ENCODE data around the gene DPP8. TPM values are rescaled to one million over a fixed set of nuclear protein-coding genes. Genes with fewer than 3 reads are reported as not detected.

Gene DPP8
- total RNA-seq, 2 donors from 2014 or later: 37.9 to 42.9 TPM

- peaks cover 2% of the 10 kb centered on the region for H3K4me1 Mint-ChIP-seq
- no peak overlapping the region for H3K4me3 Mint-ChIP-seq
- H3K27me3 Mint-ChIP-seq: peaks cover 47% of the 10 kb centered on the region
- H3K36me3 Mint-ChIP-seq (ENCODE audit: low read depth): peaks cover under 1% of the 10 kb centered on the region
- H3K27ac Mint-ChIP-seq: no peak overlapping the region
- DNase-seq (no peak), ATAC-seq (no peak)
- no peaks in the 10 kb centered on the region for H3K9me3 ChIP-seq (ENCODE audit: control insufficient read depth, low read length, poor library complexity, severe bottlenecking)
Observed at GRCh38 chr15:65414841-65415621, 102.5 kb downstream of the DPP8 start.

GRCh38 chr15:65413760-65414144, 103.7 kb downstream of the DPP8 start:
- ATAC-seq (no peak), DNase-seq (no peak)
- Mint-ChIP-seq H3K36me3 (ENCODE audit: low read depth) (no peaks in the 10 kb centered on the region), H3K4me3 (no peak overlapping the region), H3K27me3 (peaks cover 44% of the 10 kb centered on the region), H3K4me1 (peaks cover 2% of the 10 kb centered on the region), H3K27ac (no peak overlapping the region)
- no peaks in the 10 kb centered on the region for H3K9me3 ChIP-seq (ENCODE audit: control insufficient read depth, low read length, poor library complexity, severe bottlenecking)

GRCh38 chr15:65413051-65413759, 104.3 kb downstream of the DPP8 start:
- Mint-ChIP-seq H3K27me3 (peaks cover 39% of the 10 kb centered on the region), H3K36me3 (ENCODE audit: low read depth) (no peaks in the 10 kb centered on the region), H3K4me3 (no peak overlapping the region), H3K27ac (no peak overlapping the region), H3K4me1 (peaks cover 2% of the 10 kb centered on the region)
- H3K9me3 ChIP-seq (ENCODE audit: control insufficient read depth, low read length, poor library complexity, severe bottlenecking): no peaks in the 10 kb centered on the region
- ATAC-seq (no peak), DNase-seq (no peak)

- H3K4me1 Mint-ChIP-seq: peaks cover 2% of the 10 kb centered on the region
- no peak overlapping the region for H3K27ac Mint-ChIP-seq
Observed at GRCh38 chr15:65412556-65412955, 104.9 kb downstream of the DPP8 start.

GRCh38 chr15:65411465-65412071, 105.9 kb downstream of the DPP8 start:
- Mint-ChIP-seq H3K27ac (no peak overlapping the region), H3K36me3 (ENCODE audit: low read depth) (no peaks in the 10 kb centered on the region), H3K4me3 (no peak overlapping the region), H3K4me1 (peaks cover 2% of the 10 kb centered on the region), H3K27me3 (peaks cover 26% of the 10 kb centered on the region)
- ATAC-seq: no peak
- no peak for DNase-seq
- no peaks in the 10 kb centered on the region for H3K9me3 ChIP-seq (ENCODE audit: control insufficient read depth, low read length, poor library complexity, severe bottlenecking)

More at GRCh38 chr15:65412556-65412955, 104.9 kb downstream of the DPP8 start:
- H3K27me3 Mint-ChIP-seq: peaks cover 35% of the 10 kb centered on the region
- no peaks in the 10 kb centered on the region for H3K36me3 Mint-ChIP-seq (ENCODE audit: low read depth)
- no peak for ATAC-seq
- H3K4me3 Mint-ChIP-seq: no peak overlapping the region
- H3K9me3 ChIP-seq (ENCODE audit: control insufficient read depth, low read length, poor library complexity, severe bottlenecking): no peaks in the 10 kb centered on the region
- DNase-seq: no peak

GRCh38 chr15:65410972-65411371, 106.5 kb downstream of the DPP8 start:
- peaks cover 2% of the 10 kb centered on the region for H3K4me1 Mint-ChIP-seq
- no peaks in the 10 kb centered on the region for H3K36me3 Mint-ChIP-seq (ENCODE audit: low read depth)
- DNase-seq (no peak), ATAC-seq (no peak)
- no peaks in the 10 kb centered on the region for H3K9me3 ChIP-seq (ENCODE audit: control insufficient read depth, low read length, poor library complexity, severe bottlenecking)
- H3K4me3 Mint-ChIP-seq: no peak overlapping the region
- peaks cover 29% of the 10 kb centered on the region for H3K27me3 Mint-ChIP-seq
- no peak overlapping the region for H3K27ac Mint-ChIP-seq

GRCh38 chr15:65410036-65410435, 107.5 kb downstream of the DPP8 start:
- Mint-ChIP-seq H3K4me3 (no peak overlapping the region), H3K27me3 (peaks cover 32% of the 10 kb centered on the region), H3K4me1 (peaks cover 2% of the 10 kb centered on the region), H3K36me3 (ENCODE audit: low read depth) (no peaks in the 10 kb centered on the region), H3K27ac (no peak overlapping the region)
- DNase-seq (no peak), ATAC-seq (no peak)
- H3K9me3 ChIP-seq (ENCODE audit: control insufficient read depth, low read length, poor library complexity, severe bottlenecking): no peaks in the 10 kb centered on the region

- Mint-ChIP-seq H3K27me3 (peaks cover 40% of the 10 kb centered on the region), H3K27ac (no peak overlapping the region), H3K36me3 (ENCODE audit: low read depth) (no peaks in the 10 kb centered on the region), H3K4me1 (peaks cover 2% of the 10 kb centered on the region), H3K4me3 (no peak overlapping the region)
- DNase-seq: no peak
- ATAC-seq: no peak
- no peaks in the 10 kb centered on the region for H3K9me3 ChIP-seq (ENCODE audit: control insufficient read depth, low read length, poor library complexity, severe bottlenecking)
Observed at GRCh38 chr15:65409036-65409631, 108.4 kb downstream of the DPP8 start.

- Mint-ChIP-seq H3K4me1 (peaks cover 2% of the 10 kb centered on the region), H3K4me3 (no peak overlapping the region), H3K27ac (no peak overlapping the region), H3K36me3 (ENCODE audit: low read depth) (no peaks in the 10 kb centered on the region), H3K27me3 (peaks cover 47% of the 10 kb centered on the region)
- no peaks in the 10 kb centered on the region for H3K9me3 ChIP-seq (ENCODE audit: control insufficient read depth, low read length, poor library complexity, severe bottlenecking)
- DNase-seq: no peak
- ATAC-seq: no peak
Observed at GRCh38 chr15:65408324-65409035, 109.0 kb downstream of the DPP8 start.

GRCh38 chr15:65406424-65407000, 111.0 kb downstream of the DPP8 start:
- Mint-ChIP-seq H3K27me3 (peaks cover 45% of the 10 kb centered on the region), H3K4me1 (peaks cover 2% of the 10 kb centered on the region), H3K4me3 (no peak overlapping the region), H3K36me3 (ENCODE audit: low read depth) (no peaks in the 10 kb centered on the region), H3K27ac (no peak overlapping the region)
- ATAC-seq: no peak
- H3K9me3 ChIP-seq (ENCODE audit: control insufficient read depth, low read length, poor library complexity, severe bottlenecking): no peaks in the 10 kb centered on the region
- no peak for DNase-seq

- no peak for ATAC-seq
- Mint-ChIP-seq H3K4me3 (no peak overlapping the region), H3K27me3 (peaks cover 49% of the 10 kb centered on the region), H3K36me3 (ENCODE audit: low read depth) (no peaks in the 10 kb centered on the region), H3K27ac (no peak overlapping the region), H3K4me1 (peaks cover 2% of the 10 kb centered on the region)
- DNase-seq: no peak
- H3K9me3 ChIP-seq (ENCODE audit: control insufficient read depth, low read length, poor library complexity, severe bottlenecking): no peaks in the 10 kb centered on the region
Observed at GRCh38 chr15:65405791-65406423, 111.6 kb downstream of the DPP8 start.

GRCh38 chr15:65404186-65404872, 113.2 kb downstream of the DPP8 start:
- H3K27me3 Mint-ChIP-seq: peaks cover 52% of the 10 kb centered on the region
- no peak for ATAC-seq
- DNase-seq: no peak

More at GRCh38 chr15:65404186-65404872, 113.2 kb downstream of the DPP8 start:
- Mint-ChIP-seq H3K4me3 (no peak overlapping the region), H3K36me3 (ENCODE audit: low read depth) (no peaks in the 10 kb centered on the region), H3K27ac (no peak overlapping the region), H3K4me1 (peaks cover 3% of the 10 kb centered on the region)
- H3K9me3 ChIP-seq (ENCODE audit: control insufficient read depth, low read length, poor library complexity, severe bottlenecking): no peaks in the 10 kb centered on the region
